ENCODE data around the gene PHC2.

PHC2 gene

DNA sequence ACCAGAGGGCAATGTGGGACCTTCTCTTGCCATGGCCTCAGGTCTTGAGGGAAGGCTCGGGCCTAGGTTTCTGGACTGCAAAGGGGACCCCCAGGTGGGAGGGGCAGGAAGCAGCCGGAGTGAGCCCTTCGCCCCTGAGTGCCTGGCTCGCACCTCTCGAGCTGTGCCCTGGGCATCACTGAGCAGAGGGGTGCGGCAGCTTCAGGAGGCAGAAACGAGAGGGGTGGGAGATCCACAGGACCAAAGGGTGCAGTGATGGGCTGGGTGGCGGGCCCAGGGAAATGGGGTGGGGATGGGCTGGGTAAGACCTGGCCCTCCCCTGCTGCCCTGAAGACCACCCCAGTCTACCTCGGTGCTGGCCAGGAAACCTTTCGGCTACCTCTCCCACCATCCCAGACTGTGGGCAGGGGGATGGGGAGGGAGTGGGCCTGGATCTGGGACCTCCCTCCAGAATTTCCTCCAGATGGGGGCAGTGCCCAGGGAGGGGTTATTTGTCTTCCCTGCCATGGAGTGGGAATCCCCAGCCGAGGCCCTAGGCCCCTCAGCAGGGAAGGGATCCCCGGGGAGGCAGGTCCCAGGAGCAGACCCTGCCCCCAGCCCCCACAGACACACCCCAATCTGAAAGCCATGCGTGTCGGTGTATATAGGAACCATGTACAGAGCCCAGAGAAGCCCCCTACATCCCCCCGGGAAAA is 131.3 kb downstream of the PHC2 start:
- no peak overlapping the region for H3K27ac ChIP-seq
- TF ChIP-seq, protein P1, sequence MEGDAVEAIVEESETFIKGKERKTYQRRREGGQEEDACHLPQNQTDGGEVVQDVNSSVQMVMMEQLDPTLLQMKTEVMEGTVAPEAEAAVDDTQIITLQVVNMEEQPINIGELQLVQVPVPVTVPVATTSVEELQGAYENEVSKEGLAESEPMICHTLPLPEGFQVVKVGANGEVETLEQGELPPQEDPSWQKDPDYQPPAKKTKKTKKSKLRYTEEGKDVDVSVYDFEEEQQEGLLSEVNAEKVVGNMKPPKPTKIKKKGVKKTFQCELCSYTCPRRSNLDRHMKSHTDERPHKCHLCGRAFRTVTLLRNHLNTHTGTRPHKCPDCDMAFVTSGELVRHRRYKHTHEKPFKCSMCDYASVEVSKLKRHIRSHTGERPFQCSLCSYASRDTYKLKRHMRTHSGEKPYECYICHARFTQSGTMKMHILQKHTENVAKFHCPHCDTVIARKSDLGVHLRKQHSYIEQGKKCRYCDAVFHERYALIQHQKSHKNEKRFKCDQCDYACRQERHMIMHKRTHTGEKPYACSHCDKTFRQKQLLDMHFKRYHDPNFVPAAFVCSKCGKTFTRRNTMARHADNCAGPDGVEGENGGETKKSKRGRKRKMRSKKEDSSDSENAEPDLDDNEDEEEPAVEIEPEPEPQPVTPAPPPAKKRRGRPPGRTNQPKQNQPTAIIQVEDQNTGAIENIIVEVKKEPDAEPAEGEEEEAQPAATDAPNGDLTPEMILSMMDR (conservative IDR thresholded peaks at IDR 0.05), result no peak
- TF ChIP-seq ZFX (IDR thresholded peaks at IDR 0.05), result no peak

- H3K27ac ChIP-seq, result no peak overlapping the region
- TF ChIP-seq, protein P1 (conservative IDR thresholded peaks at IDR 0.05), result peak; percentile 90
- no peak for TF ChIP-seq ZFX (IDR thresholded peaks at IDR 0.05)
Observed at GRCh38 chr1:33298623-33299277, 132.1 kb downstream of the PHC2 start.

DNA sequence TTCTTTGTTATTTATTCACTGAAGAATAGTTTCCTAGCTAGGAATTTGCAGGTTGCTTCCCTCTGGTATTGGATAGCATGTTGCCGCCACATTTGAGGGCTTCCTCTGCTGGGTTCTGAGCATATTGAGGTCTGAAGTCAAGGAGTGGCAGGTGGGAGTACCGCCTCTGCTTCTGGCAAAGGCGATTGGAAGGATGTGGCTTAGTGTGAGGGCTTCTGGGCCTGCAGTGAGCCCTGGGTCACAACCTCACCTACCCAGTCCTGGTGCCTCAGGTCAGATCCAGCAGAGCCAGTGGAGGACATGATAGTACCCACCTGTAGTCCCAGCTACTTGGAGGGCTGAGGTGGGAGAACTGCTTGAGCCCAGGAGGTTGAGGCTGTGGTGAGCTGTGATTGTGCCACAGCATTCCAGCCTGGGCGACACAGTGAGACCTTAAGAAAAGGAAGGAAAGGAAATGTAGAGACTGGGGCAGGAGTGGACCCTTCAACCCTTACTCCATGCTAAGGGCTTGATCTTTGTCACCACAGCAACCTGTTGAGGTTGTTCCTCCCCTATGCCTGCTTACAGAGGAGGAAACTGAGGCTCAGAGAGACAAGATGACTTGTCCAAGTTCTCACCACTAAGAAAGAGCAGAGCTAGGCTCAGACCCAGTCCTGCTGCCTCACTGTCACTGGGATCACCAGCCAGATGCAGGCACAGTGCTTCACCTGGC is 132.8 kb downstream of the PHC2 start:
- no peak overlapping the region for H3K27ac ChIP-seq
- TF ChIP-seq ZFX (IDR thresholded peaks at IDR 0.05), result no peak
- TF ChIP-seq, protein P1 (conservative IDR thresholded peaks at IDR 0.05), result no peak

DNA sequence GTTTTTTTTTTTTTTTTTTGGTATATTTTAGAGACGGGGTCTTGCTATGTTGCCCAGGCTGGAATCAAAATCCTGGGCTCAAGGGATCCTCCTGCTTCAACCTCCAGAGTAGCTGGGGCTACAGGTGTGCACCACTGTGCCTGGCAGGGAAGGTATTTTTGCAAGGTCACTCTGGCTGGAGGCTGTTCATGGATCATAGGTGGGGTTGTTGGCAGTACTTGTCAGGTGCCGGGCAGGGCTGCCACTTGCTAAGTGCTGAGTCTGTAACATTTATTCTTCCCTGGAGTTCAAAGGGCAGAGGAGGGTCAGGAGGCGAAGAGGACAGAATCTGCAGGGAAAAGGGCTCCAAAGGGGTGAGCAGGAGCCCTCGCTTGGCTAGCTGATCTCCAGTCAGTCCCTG is 134.1 kb downstream of the PHC2 start:
- H3K27ac ChIP-seq, result no peak overlapping the region
- TF ChIP-seq, protein P1 (conservative IDR thresholded peaks at IDR 0.05), result no peak

DNA sequence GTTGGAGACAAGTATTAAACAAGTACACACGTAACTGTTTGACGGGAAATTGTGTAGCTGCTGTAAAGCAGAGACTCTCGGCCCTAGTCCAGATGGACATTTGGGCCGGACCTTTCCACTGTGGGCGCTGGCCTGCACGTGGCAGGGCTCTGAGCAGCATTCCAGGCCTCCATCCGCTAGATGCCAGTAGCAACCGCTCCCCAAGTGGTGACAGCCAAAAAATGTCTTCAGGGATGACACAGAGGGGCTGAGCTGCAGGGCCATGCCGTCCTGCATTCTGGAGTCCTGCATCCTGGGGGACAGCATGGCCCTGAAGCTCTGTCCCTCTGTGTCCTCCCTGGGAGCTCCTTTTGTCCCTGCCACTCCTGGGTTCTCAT is 134.8 kb downstream of the PHC2 start:
- no peak for TF ChIP-seq ZFX (IDR thresholded peaks at IDR 0.05)
- TF ChIP-seq, protein P1 (conservative IDR thresholded peaks at IDR 0.05), result no peak
- peak overlapping the region; percentile 4; the same call in 1 of the 2 replicates for H3K27ac ChIP-seq

DNA sequence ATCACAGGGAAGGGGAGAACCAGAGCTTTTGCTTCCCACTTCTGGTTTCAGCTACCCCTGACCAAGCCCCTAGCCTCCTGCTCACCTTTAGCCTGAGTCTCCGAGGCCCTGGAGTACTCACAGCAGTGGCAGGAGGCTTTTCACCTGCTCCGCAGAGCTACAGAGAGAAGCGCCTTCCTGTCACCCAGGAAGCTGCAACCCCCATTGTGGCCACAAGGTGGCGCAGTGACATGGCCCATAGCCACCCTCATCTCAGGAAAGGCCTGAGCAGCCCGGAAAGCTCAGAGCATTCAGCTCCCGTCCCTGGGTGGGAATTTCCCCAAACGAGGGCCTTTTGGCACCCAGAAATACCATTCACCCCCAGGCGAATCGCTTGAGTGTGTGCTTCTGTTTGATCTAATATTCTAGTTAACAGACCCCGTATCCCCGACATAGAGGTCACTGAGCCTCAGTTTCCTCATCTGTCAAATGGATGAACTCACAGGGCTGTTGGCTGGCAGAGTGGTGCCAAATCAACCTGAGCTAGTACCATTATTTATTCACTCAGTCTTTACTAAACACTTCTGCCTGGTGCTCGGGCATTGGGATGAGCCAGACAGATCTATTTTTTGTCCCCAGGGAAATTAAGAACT is 135.3 kb downstream of the PHC2 start:
- TF ChIP-seq ZFX (IDR thresholded peaks at IDR 0.05), result no peak
- TF ChIP-seq, protein P1 (conservative IDR thresholded peaks at IDR 0.05), result peak; percentile 97
- peak overlapping the region; percentile 4; the same call in 1 of the 2 replicates for H3K27ac ChIP-seq
